ENCODE measurements around the gene LIPF.
"Not testable (repeated sequence)": the region's sequence is repeated elsewhere in the genome, so short reads cannot be mapped to it uniquely, and the experiment has no call there.

LIPF gene

GRCh38 chr10:88676283-88677060 lies 12.2 kb downstream of the LIPF start:
- no peak for DNase-seq

- DNase-seq = no peak
Measured at GRCh38 chr10:88680958-88681357, 16.7 kb downstream of the LIPF start.

- no peak for DNase-seq
Measured at GRCh38 chr10:88682491-88682890, 18.2 kb downstream of the LIPF start.

GRCh38 chr10:88687853-88688467 lies 23.7 kb downstream of the LIPF start:
- DNase-seq = peak; percentile 11

GRCh38 chr10:88689366-88689765 lies 25.1 kb downstream of the LIPF start:
- DNase-seq = no peak

- DNase-seq = no peak
Measured at GRCh38 chr10:88693392-88694020, 29.3 kb downstream of the LIPF start.

GRCh38 chr10:88702848-88703597 lies 38.8 kb downstream of the LIPF start:
- no peak for DNase-seq

- DNase-seq = no peak
Measured at GRCh38 chr10:88705958-88706357, 41.7 kb downstream of the LIPF start, which contains the start of gene LIPK. LIPK (plus strand) TSS chr10:88706249; CDS start chr10:88724544, 18,295 bp downstream.

GRCh38 chr10:88707429-88708155 lies 43.4 kb downstream of the LIPF start:
- peak; percentile 25 for DNase-seq

- not testable (repeated sequence) for DNase-seq
Measured at GRCh38 chr10:88709361-88709760, 45.1 kb downstream of the LIPF start.

- DNase-seq = no peak
Measured at GRCh38 chr10:88715517-88715916, 51.3 kb downstream of the LIPF start.

- DNase-seq = no peak
Measured at GRCh38 chr10:88721392-88721791, 57.1 kb downstream of the LIPF start.

GRCh38 chr10:88725798-88726197 lies 61.6 kb downstream of the LIPF start:
- no peak for DNase-seq

GRCh38 chr10:88728107-88728763 lies 64.0 kb downstream of the LIPF start:
- no peak for DNase-seq

Measured in amniotic stem cell (primary cell).